Measurements from ENCODE around the gene KCNJ5. TPM values are rescaled to one million over a fixed set of nuclear protein-coding genes. Genes with fewer than 3 reads are reported as not detected.

The KCNJ5 gene
- total RNA-seq, 1 experiment from 2014 or later = 0.22 TPM

DNA sequence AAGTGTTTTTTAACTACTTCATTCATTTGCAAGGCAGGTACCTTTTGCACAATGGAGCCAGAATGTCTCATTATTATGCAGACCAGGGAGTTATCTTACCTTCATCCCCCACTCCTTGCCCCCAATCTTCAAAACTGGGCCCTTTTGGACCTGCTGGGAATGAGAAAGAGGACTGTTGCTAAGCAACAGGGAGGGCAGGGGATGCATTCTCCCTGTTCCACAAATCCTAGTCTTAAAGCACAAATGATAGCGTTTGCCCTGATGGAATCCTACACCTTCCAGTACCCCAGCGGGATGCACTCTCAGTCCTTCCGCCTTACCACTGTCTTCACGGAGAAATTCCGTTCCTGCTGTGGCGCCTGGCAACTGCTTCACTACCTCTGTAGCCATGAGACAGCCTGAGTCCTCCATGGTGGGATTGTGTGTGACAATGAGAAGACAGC lies 20.0 kb upstream of the KCNJ5 start:
- ChIA-PET CTCF (interaction anchor here (1.4 to 1.8 kb wide), 4 partner anchors 10 to 85 kb away, joined by 3 to 10 read pairs (median 6); no protein-coding TSS in a partner anchor), POLR2A (no interaction called here)
- TF ChIP-seq FOXP4 (CRISPR knock-in tag; IDR thresholded peaks at IDR 0.05) (0 out of 2 replicates have a peak, but pooled peaks have one; percentile 37), ZNF423 (CRISPR knock-in tag; IDR thresholded peaks at IDR 0.05) (0 out of 2 replicates have a peak, but pooled peaks have one; percentile 8), FOXJ3 (CRISPR knock-in tag; IDR thresholded peaks at IDR 0.05; ENCODE audit: borderline replicate concordance) (no peak), TEAD1 (CRISPR knock-in tag; IDR thresholded peaks at IDR 0.05) (peak; percentile 11; the same call in 1 of the 2 replicates), ZNF671 (CRISPR knock-in tag; IDR thresholded peaks at IDR 0.05) (no peak), CREB1 (CRISPR knock-in tag; IDR thresholded peaks at IDR 0.05) (no peak), SOX15 (CRISPR knock-in tag; IDR thresholded peaks at IDR 0.05) (no peak)
- TF ChIP-seq, protein P1, sequence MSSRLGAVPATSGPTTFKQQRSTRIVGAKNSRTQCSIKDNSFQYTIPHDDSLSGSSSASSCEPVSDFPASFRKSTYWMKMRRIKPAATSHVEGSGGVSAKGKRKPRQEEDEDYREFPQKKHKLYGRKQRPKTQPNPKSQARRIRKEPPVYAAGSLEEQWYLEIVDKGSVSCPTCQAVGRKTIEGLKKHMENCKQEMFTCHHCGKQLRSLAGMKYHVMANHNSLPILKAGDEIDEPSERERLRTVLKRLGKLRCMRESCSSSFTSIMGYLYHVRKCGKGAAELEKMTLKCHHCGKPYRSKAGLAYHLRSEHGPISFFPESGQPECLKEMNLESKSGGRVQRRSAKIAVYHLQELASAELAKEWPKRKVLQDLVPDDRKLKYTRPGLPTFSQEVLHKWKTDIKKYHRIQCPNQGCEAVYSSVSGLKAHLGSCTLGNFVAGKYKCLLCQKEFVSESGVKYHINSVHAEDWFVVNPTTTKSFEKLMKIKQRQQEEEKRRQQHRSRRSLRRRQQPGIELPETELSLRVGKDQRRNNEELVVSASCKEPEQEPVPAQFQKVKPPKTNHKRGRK (CRISPR knock-in tag; IDR thresholded peaks at IDR 0.05; ENCODE audit: borderline replicate concordance) = no peak
- TF ChIP-seq, protein P2, sequence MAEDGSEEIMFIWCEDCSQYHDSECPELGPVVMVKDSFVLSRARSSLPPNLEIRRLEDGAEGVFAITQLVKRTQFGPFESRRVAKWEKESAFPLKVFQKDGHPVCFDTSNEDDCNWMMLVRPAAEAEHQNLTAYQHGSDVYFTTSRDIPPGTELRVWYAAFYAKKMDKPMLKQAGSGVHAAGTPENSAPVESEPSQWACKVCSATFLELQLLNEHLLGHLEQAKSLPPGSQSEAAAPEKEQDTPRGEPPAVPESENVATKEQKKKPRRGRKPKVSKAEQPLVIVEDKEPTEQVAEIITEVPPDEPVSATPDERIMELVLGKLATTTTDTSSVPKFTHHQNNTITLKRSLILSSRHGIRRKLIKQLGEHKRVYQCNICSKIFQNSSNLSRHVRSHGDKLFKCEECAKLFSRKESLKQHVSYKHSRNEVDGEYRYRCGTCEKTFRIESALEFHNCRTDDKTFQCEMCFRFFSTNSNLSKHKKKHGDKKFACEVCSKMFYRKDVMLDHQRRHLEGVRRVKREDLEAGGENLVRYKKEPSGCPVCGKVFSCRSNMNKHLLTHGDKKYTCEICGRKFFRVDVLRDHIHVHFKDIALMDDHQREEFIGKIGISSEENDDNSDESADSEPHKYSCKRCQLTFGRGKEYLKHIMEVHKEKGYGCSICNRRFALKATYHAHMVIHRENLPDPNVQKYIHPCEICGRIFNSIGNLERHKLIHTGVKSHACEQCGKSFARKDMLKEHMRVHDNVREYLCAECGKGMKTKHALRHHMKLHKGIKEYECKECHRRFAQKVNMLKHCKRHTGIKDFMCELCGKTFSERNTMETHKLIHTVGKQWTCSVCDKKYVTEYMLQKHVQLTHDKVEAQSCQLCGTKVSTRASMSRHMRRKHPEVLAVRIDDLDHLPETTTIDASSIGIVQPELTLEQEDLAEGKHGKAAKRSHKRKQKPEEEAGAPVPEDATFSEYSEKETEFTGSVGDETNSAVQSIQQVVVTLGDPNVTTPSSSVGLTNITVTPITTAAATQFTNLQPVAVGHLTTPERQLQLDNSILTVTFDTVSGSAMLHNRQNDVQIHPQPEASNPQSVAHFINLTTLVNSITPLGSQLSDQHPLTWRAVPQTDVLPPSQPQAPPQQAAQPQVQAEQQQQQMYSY (CRISPR knock-in tag; IDR thresholded peaks at IDR 0.05) = no peak
- peaks cover 43% of the 10 kb centered on the region for H3K4me1 Mint-ChIP-seq
- H3K27me3 Mint-ChIP-seq (ENCODE audit: low read depth) = peaks cover 41% of the 10 kb centered on the region
- H3K9me3 Mint-ChIP-seq = peaks cover 3% of the 10 kb centered on the region; the same call in 1 of the 2 replicates
- DNase-seq (ENCODE audit: low spot score) = no peak
- H3K4me3 Mint-ChIP-seq = peak overlapping the region; percentile 37
- peak; percentile 71 for ATAC-seq
- H3K27ac Mint-ChIP-seq = peak overlapping the region; percentile 39
- H3K36me3 Mint-ChIP-seq = no peaks in the 10 kb centered on the region; the same call in 1 of the 2 replicates

GRCh38 chr11:128872094-128872493 lies 19.1 kb upstream of the KCNJ5 start:
- no peak for TF ChIP-seq CREB1 (CRISPR knock-in tag; IDR thresholded peaks at IDR 0.05)
- no peak for TF ChIP-seq ZNF138 (CRISPR knock-in tag; conservative IDR thresholded peaks at IDR 0.05)
- TF ChIP-seq ZSCAN18 (CRISPR knock-in tag; IDR thresholded peaks at IDR 0.05) = no peak
- no peak for TF ChIP-seq AFF4 (CRISPR knock-in tag; IDR thresholded peaks at IDR 0.05; ENCODE audit: borderline replicate concordance)
- ChIA-PET POLR2A (no interaction called here), CTCF (interaction anchor here (0.5 to 1.8 kb wide), 9 partner anchors 8 to 84 kb away, joined by 3 to 10 read pairs (median 5); no protein-coding TSS in a partner anchor)
- H3K36me3 Mint-ChIP-seq = no peaks in the 10 kb centered on the region; the same call in 1 of the 2 replicates
- peaks cover 50% of the 10 kb centered on the region for H3K27me3 Mint-ChIP-seq (ENCODE audit: low read depth)
- peak; percentile 44 for ATAC-seq
- H3K9me3 Mint-ChIP-seq = peaks cover 1% of the 10 kb centered on the region; the same call in 1 of the 2 replicates
- no peak for DNase-seq (ENCODE audit: low spot score)
- peaks cover 43% of the 10 kb centered on the region for H3K4me1 Mint-ChIP-seq
- no peak overlapping the region for H3K27ac Mint-ChIP-seq
- peak overlapping the region; percentile 38 for H3K4me3 Mint-ChIP-seq

All from WTC11 (cell line).